Measurements from ENCODE around the gene C2CD5. TPM values are rescaled to one million over a fixed set of nuclear protein-coding genes. Genes with fewer than 3 reads are reported as not detected.
"Not testable (repeated sequence)": the region's sequence is repeated elsewhere in the genome, so short reads cannot be mapped to it uniquely, and the experiment has no call there.

C2CD5 gene
- total and polyA plus RNA-seq, 2 donors (not counting 1 experiment from before 2014, with no cell fraction given), result 26.6 to 37.7 TPM

- H3K4me1 ChIP-seq (ENCODE audit: control insufficient read depth, extremely low read depth, insufficient read depth, low read length), result no peaks in the 10 kb centered on the region
- no peak overlapping the region for H3K27ac ChIP-seq (ENCODE audit: insufficient read depth, low read length)
- H3K4me3 ChIP-seq (replicated peaks in 1 of 4; ENCODE audit: control extremely low read depth in 1 of 4, insufficient read depth in 1 of 4, low read depth in 3 of 4, low read length in 4 of 4), result no peak overlapping the region
- H3K9me3 ChIP-seq (ENCODE audit: control insufficient read depth, insufficient read depth, low read depth, low read length), result no peaks in the 10 kb centered on the region
- no peaks in the 10 kb centered on the region for H3K27me3 ChIP-seq (ENCODE audit: control insufficient read depth, insufficient read depth, low read length)
- TF ChIP-seq EZH2 (IDR thresholded peaks at IDR 0.05; ENCODE audit: low read length, missing control alignments), result no peak
- no peak for TF ChIP-seq CTCF (conservative IDR thresholded peaks at IDR 0.05 in 1 of 2, IDR thresholded peaks at IDR 0.05 in 1 of 2; ENCODE audit: low read depth in 1 of 2, low read length in 2 of 2)
- no peak overlapping the region for H2AFZ ChIP-seq (ENCODE audit: low read length)
- no peaks in the 10 kb centered on the region for H4K20me1 ChIP-seq (ENCODE audit: control insufficient read depth, extremely low read depth, insufficient read depth, low read length)
- H3K4me2 ChIP-seq (ENCODE audit: extremely low read depth, insufficient read depth, low read length), result no peak overlapping the region
- no peaks in the 10 kb centered on the region for H3K36me3 ChIP-seq (ENCODE audit: control insufficient read depth, insufficient read depth, low read length)
- H3K9ac ChIP-seq (ENCODE audit: insufficient read depth, low read length), result no peak overlapping the region
- no peak for DNase-seq (ENCODE audit: low read depth in 2 of 2)
- H3K79me2 ChIP-seq (ENCODE audit: control insufficient read depth, insufficient read depth, low read length), result no peaks in the 10 kb centered on the region
These were observed 53.3 kb downstream of the C2CD5 start for GRCh38 chr12:22491034-22491433.

- Histone ChIP-seq H3K27ac (ENCODE audit: insufficient read depth, low read length) (no peak overlapping the region), H3K36me3 (ENCODE audit: control insufficient read depth, insufficient read depth, low read length) (no peaks in the 10 kb centered on the region), H3K4me2 (ENCODE audit: extremely low read depth, insufficient read depth, low read length) (no peak overlapping the region), H3K27me3 (ENCODE audit: control insufficient read depth, insufficient read depth, low read length) (no peaks in the 10 kb centered on the region), H3K4me3 (replicated peaks in 1 of 4; ENCODE audit: control extremely low read depth in 1 of 4, insufficient read depth in 1 of 4, low read depth in 3 of 4, low read length in 4 of 4) (no peak overlapping the region), H3K79me2 (ENCODE audit: control insufficient read depth, insufficient read depth, low read length) (no peaks in the 10 kb centered on the region), H3K4me1 (ENCODE audit: control insufficient read depth, extremely low read depth, insufficient read depth, low read length) (no peaks in the 10 kb centered on the region), H2AFZ (ENCODE audit: low read length) (no peak overlapping the region), H4K20me1 (ENCODE audit: control insufficient read depth, extremely low read depth, insufficient read depth, low read length) (no peaks in the 10 kb centered on the region), H3K9me3 (ENCODE audit: control insufficient read depth, insufficient read depth, low read depth, low read length) (no peaks in the 10 kb centered on the region), H3K9ac (ENCODE audit: insufficient read depth, low read length) (no peak overlapping the region)
- DNase-seq (ENCODE audit: low read depth in 2 of 2), result no peak
- TF ChIP-seq EZH2 (IDR thresholded peaks at IDR 0.05; ENCODE audit: low read length, missing control alignments), result no peak
- TF ChIP-seq CTCF (conservative IDR thresholded peaks at IDR 0.05 in 1 of 2, IDR thresholded peaks at IDR 0.05 in 1 of 2; ENCODE audit: low read depth in 1 of 2, low read length in 2 of 2), result no peak
These were observed 55.9 kb downstream of the C2CD5 start for GRCh38 chr12:22488478-22488877.

- H2AFZ ChIP-seq (ENCODE audit: low read length); H3K4me3 ChIP-seq (replicated peaks in 1 of 4; ENCODE audit: control extremely low read depth in 1 of 4, insufficient read depth in 1 of 4, low read depth in 3 of 4, low read length in 4 of 4); H3K4me2 ChIP-seq (ENCODE audit: extremely low read depth, insufficient read depth, low read length); H3K27ac ChIP-seq (ENCODE audit: insufficient read depth, low read length); H4K20me1 ChIP-seq (ENCODE audit: control insufficient read depth, extremely low read depth, insufficient read depth, low read length); H3K4me1 ChIP-seq (ENCODE audit: control insufficient read depth, extremely low read depth, insufficient read depth, low read length); H3K27me3 ChIP-seq (ENCODE audit: control insufficient read depth, insufficient read depth, low read length); H3K9me3 ChIP-seq (ENCODE audit: control insufficient read depth, insufficient read depth, low read depth, low read length); H3K9ac ChIP-seq (ENCODE audit: insufficient read depth, low read length); H3K36me3 ChIP-seq (ENCODE audit: control insufficient read depth, insufficient read depth, low read length); H3K79me2 ChIP-seq (ENCODE audit: control insufficient read depth, insufficient read depth, low read length); DNase-seq (ENCODE audit: low read depth in 2 of 2): not testable (repeated sequence)
These were observed 56.7 kb downstream of the C2CD5 start for GRCh38 chr12:22487683-22488082.
